Chondrocyte (in vitro differentiated cells): ENCODE measurements around the gene ADORA1. TPM values are rescaled to one million over a fixed set of nuclear protein-coding genes. Genes with fewer than 3 reads are reported as not detected.

Source experiments
- DNase-seq: peaks from one replicate; pipeline ENCODE4 v3.0.0; 2021; ENCODE audit warnings: mixed read lengths, low spot score
- H3K27ac Mint-ChIP-seq: one replicate; pipeline ENCODE4 v1.8.0; 2021; ENCODE audit warnings: mild to moderate bottlenecking, moderate library complexity, mixed read lengths; ENCODE audit not compliant: unreplicated experiment
- H3K27me3 Mint-ChIP-seq: 2 replicates; pipeline ENCODE4 v1.8.0; 2021; ENCODE audit warnings: low read depth, mixed read lengths
- H3K36me3 Mint-ChIP-seq: 2 replicates; pipeline ENCODE4 v1.8.0; 2021; ENCODE audit warnings: low read depth, mixed read lengths
- H3K4me1 Mint-ChIP-seq: 2 replicates; pipeline ENCODE4 v1.8.0; 2021; ENCODE audit warnings: low read depth, mild to moderate bottlenecking, mixed read lengths
- H3K4me3 Mint-ChIP-seq: one replicate; pipeline ENCODE4 v1.8.0; 2021; ENCODE audit warnings: mild to moderate bottlenecking, moderate library complexity, mixed read lengths; ENCODE audit not compliant: unreplicated experiment
- H3K9me3 Mint-ChIP-seq: 2 replicates; pipeline ENCODE4 v1.8.0; 2021; ENCODE audit warnings: low read depth, mixed read lengths
- CTCF ChIP-seq: fragments of 200-600 bp; sonication (generic); IDR thresholded peaks from 2 replicates; pipeline ENCODE4 v1.5.0; 2021; ENCODE audit warnings: antibody characterized with exemption, mild to moderate bottlenecking, moderate library complexity
- total RNA-seq: library from RNA; stranded (reverse); gene quantifications from 3 replicates; pipeline ENCODE4 v1.2.1, GENCODE V29; 2021

ADORA1 gene
- total RNA-seq, 1 donor from 2014 or later: 1.7 TPM

- Mint-ChIP-seq H3K27me3 (no peaks in the 10 kb centered on the region), H3K27ac (no peak overlapping the region), H3K36me3 (no peaks in the 10 kb centered on the region), H3K9me3 (no peaks in the 10 kb centered on the region), H3K4me3 (no peak overlapping the region), H3K4me1 (peaks cover 19% of the 10 kb centered on the region)
- no peak for TF ChIP-seq CTCF
- no peak for DNase-seq
Measured at GRCh38 chr1:203180611-203181330, 53.2 kb downstream of the ADORA1 start.

- H3K27me3 Mint-ChIP-seq: peaks cover 3% of the 10 kb centered on the region
- peaks cover 15% of the 10 kb centered on the region for H3K4me1 Mint-ChIP-seq
- no peak for TF ChIP-seq CTCF
- H3K27ac Mint-ChIP-seq: no peak overlapping the region
- no peak overlapping the region for H3K4me3 Mint-ChIP-seq
- no peaks in the 10 kb centered on the region for H3K9me3 Mint-ChIP-seq
- DNase-seq: no peak
- no peaks in the 10 kb centered on the region for H3K36me3 Mint-ChIP-seq
Measured at GRCh38 chr1:203181586-203182386, 54.3 kb downstream of the ADORA1 start.

- no peak for DNase-seq
- H3K4me3 Mint-ChIP-seq: no peak overlapping the region
- no peak for TF ChIP-seq CTCF
- H3K4me1 Mint-ChIP-seq: peaks cover 8% of the 10 kb centered on the region
- peaks cover 3% of the 10 kb centered on the region for H3K27me3 Mint-ChIP-seq
- H3K36me3 Mint-ChIP-seq: no peaks in the 10 kb centered on the region
- no peak overlapping the region for H3K27ac Mint-ChIP-seq
- no peaks in the 10 kb centered on the region for H3K9me3 Mint-ChIP-seq
Measured at GRCh38 chr1:203182387-203182953, 54.9 kb downstream of the ADORA1 start.

- Mint-ChIP-seq H3K4me1 (no peaks in the 10 kb centered on the region), H3K4me3 (no peak overlapping the region), H3K27me3 (peaks cover 10% of the 10 kb centered on the region), H3K36me3 (no peaks in the 10 kb centered on the region), H3K27ac (no peak overlapping the region), H3K9me3 (no peaks in the 10 kb centered on the region)
- DNase-seq: no peak
- TF ChIP-seq CTCF: no peak
Measured at GRCh38 chr1:203183828-203184227, 56.3 kb downstream of the ADORA1 start.

GRCh38 chr1:203184467-203184866, 56.9 kb downstream of the ADORA1 start:
- H3K36me3 Mint-ChIP-seq: no peaks in the 10 kb centered on the region
- no peak overlapping the region for H3K4me3 Mint-ChIP-seq
- TF ChIP-seq CTCF: no peak
- H3K27ac Mint-ChIP-seq: no peak overlapping the region
- H3K9me3 Mint-ChIP-seq: no peaks in the 10 kb centered on the region
- H3K27me3 Mint-ChIP-seq: peaks cover 10% of the 10 kb centered on the region
- H3K4me1 Mint-ChIP-seq: no peaks in the 10 kb centered on the region
- DNase-seq: no peak
